HG03103 (cell line): ENCODE data around the gene PARK7.

ENCODE experiments used
- ATAC-seq: cut with Tn5 transposase; IDR thresholded peaks from one replicate; pipeline ENCODE4 v1.9.1; 2021; ENCODE audit warnings: low read depth; ENCODE audit not compliant: unreplicated experiment

Gene PARK7

DNA sequence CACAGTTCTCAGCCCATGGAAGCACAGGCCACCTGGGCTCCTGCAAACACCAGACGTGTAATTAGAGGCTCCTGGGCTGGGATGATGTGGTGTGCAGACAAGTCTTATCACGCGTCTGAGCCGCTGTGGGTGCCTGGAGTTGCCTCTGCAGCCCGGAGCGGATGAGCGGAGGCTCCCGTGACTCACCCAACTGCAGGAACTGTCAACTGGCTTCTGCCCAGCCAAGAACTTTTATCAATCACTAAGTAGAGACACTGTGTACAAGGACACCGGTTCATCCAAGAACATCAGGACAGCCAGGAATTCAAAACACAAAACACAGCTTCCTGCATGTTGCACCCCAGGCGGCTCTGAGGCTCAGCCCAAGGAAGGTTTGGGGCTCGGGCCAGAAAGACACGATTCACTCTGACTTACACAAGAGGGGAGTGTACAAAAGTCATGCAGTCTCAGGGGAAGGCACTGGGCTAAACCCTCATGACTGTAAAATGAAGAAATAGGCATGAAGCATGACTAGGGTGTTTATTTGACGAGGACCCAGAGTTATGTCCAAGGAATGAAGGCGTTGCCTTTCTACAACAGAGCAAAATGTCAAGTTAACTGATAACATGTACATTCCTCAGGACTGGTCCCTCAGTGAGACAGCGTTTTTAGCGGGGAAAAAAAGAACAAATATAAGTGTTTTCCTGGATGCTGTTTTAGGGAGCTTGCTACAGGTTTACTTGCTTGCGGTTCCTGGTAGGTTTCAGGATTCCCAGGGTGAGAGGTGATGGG is 43.5 kb downstream of the PARK7 start:
- ATAC-seq, result no peak

DNA sequence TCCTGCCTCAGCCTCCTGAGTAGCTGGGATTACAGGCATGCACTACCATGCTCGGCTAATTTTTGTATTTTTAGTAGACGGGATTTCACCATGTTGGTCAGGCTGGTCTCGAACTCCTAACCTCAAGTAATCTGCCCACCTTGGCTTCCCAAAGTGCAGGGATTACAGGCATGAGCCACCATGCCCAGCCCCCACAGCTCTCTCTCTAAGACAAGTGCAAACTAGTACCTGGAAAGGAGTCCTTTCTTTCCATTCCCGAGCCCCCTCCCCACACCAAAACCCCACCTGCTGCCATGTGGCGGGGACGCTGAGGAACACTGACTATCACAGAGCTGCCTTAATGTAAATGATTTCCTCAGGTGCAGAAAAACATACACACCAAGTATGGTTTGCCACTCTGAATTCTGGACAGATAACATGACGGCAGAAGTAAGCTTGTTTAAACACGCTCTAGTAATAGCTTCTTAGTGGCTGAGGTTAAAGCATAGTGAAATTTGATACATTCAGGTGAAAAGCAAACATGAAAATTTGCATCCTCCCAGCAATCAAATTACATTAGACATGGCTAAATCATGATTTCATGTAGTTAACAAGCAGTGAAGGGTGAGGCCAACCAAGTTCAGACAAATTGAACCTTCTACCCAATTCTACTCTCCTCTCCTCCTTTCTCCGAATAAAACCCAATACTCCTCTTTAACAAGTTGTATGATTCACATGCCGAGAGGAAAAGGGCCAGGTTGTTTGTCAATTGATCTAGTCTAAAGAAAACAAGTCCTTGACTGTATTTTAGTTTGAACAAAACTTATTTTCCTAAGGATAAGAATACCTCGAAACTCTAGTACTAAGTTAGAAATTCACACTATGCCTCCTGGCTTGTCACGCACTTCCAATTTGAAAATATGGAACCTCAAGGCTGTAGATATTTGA is 44.8 kb downstream of the PARK7 start:
- no peak for ATAC-seq

GRCh38 chr1:8009043-8010002 is 47.8 kb downstream of the PARK7 start:
- ATAC-seq, result no peak

DNA sequence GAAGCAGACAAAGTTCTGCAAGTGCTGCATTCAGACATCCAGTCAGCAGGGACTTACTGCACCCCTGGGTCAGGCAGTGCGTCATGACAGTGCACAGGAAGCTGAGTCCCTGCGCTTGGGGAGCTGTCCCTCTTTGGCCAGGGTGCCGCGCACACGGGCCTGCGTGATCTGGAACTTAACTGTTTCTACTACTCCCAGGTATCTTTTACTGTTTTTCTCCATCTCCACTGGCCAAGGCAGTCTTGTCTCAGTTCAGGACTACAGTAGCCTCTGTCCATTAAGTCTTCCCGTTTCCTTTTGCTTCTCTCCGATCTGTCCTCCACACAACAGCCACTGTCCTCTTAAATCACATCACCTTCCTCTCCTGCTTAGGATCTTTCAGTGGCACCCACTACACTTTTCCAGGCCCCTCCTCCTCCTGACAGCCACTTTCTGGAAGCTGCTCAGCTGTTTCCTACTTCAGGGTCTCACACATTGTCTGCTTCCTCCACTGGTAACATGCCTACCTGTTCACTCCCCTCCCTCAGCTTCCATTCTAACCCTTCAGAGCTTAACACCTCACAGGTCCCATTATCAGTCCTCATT is 48.7 kb downstream of the PARK7 start:
- ATAC-seq, result no peak

GRCh38 chr1:8011016-8011415 is 49.5 kb downstream of the PARK7 start:
- no peak for ATAC-seq

DNA sequence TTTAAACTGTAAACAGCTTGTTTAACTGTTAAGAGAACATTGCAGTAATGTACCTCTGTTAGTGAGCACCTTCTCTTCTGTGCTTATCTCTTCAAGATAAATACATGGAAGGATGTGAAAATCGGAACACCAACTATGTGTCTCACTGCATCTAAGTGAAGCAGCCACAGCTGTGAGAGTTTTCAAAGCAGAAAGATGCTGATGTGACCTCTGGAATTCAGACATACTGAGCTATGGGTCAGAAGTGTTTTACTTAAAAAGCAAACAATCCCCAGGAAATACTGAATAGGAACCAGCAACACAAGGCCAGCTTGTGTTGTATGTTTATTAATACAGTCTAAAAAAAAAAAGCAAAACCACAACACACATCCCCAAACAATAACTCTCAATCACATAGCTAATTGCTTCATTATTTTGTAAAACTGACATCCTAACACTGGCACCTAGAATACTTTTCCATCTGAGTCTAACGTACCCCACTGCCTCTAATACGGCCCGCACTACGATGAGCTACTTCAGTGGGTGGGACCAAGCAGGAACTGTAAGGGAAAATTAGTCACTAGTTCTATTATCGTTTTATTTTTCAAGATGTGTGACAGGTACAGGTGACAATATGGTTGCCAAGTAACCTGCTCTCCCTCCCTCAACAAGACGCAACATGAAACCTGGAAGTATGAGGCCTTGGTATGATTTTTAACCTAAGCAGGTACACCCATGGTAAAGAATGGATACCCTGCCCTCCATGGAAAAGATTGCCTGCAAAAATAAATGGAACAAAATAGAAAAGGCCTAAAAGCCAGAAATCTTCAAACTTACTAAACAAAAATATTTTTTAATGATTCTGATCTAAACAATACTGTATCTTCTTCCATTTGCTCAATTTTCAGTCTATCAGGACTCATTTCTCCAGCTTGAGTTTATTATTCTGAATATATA is 50.7 kb downstream of the PARK7 start:
- ATAC-seq, result no peak

- no peak for ATAC-seq
Observed at GRCh38 chr1:8012955-8013354, 51.4 kb downstream of the PARK7 start.

DNA sequence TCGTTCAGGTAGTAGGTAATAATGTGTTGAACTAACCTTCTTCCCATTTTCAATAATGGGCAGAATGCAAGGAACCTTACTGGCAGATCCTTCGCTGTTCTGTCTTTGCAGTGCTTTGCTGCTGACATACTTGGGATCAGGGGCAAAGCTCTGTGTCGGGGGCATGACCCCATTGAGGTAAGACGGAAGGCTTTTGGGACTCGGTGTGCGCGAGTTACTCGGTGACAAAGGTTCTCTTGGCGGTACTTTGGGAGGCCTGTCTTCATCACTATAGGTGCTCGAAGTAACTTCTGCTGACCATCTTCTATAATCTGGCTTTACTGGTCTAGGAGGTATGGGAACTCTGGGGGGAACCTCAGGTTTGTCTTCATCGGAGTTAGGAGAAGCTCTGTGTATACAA is 51.9 kb downstream of the PARK7 start:
- ATAC-seq, result no peak

DNA sequence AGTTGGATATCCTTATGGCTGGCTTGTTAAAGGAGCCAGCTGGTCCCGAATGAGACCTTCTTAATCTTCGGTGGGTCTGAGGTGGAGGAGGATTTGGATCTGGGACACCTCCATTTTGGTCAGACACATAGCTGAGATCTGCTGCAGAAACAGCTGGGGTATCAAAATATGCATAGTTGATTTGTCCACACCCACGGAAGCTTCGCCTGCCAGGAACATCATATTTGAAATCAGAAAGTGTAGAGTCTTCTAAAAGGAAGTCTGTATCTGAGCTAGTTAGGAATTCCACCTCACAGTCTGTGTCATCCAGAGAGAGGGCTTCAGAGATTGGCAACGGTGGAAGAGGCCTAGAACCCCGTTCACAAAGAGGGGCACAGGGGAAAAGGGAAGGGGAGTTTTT is 52.3 kb downstream of the PARK7 start:
- ATAC-seq, result no peak

- no peak for ATAC-seq
Observed at GRCh38 chr1:8014381-8014988, 53.0 kb downstream of the PARK7 start.

DNA sequence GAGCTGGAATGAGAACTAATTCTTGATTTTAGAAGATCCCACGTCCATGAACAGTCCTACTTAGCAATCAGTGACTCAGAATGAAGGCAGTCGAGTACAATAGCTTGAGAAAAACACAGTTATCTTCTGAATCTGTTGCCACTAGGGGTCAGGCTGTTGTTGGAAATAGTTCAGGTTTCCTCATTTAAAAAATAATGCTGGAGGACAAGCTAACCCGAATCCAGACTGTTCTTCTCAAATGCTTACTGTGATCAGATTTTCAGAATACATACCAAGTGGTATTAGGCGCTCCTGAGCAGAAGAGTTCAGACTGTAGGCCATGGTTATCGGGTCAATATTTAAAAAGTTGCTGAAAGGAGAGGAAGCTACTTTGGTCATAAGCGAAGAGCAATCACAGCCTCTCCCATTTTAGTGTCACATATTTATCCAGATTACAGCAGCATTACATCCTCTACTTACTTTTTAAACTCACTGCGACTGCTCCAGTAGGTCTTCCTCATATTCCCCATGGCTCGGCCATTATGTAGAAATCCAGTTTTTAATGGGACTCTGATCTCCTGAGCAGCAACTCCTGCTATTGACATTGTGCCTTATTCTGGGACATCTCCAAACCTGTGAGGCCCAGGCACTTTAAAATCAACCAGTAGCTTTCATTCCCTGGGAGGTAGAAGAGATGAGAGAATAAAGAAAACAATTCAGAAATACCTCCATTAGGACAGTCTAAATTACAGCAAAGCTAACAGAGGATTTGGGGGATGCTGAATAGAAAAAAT is 53.7 kb downstream of the PARK7 start:
- no peak for ATAC-seq

- no peak for ATAC-seq
Observed at GRCh38 chr1:8015809-8016165, 54.3 kb downstream of the PARK7 start.

DNA sequence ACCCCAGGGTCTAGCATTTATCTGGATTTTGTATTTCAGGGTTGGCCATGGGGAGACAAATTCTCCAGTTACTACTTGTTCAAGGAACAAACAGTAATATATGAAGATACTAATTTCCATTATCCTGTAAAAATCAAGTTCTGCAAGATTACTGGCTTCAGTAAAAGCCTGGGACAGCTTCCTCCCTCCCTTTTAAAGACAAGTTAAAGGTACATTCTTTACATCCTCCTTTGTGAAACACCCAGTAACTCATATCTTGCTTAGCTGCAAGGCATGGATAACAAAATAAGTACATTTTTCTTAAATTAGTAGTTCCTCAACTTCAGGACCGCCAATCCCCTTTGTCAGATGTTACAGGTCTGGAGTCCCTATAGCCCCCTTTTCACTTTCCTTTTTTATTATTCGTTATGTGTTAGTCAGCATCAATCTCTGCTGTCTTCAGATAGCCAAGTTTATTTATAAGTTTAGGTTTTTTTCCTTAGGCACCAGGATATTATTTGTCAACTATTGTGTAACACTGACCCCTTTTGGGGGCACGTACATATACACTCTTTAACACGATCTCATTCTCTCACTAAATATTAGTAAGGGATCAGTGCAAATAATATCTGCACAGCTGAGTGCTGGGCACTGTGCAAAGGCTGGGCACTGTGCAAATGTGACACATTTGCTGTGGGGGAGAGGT is 54.8 kb downstream of the PARK7 start:
- ATAC-seq, result no peak

GRCh38 chr1:8016895-8017241 is 55.4 kb downstream of the PARK7 start:
- ATAC-seq, result no peak

DNA sequence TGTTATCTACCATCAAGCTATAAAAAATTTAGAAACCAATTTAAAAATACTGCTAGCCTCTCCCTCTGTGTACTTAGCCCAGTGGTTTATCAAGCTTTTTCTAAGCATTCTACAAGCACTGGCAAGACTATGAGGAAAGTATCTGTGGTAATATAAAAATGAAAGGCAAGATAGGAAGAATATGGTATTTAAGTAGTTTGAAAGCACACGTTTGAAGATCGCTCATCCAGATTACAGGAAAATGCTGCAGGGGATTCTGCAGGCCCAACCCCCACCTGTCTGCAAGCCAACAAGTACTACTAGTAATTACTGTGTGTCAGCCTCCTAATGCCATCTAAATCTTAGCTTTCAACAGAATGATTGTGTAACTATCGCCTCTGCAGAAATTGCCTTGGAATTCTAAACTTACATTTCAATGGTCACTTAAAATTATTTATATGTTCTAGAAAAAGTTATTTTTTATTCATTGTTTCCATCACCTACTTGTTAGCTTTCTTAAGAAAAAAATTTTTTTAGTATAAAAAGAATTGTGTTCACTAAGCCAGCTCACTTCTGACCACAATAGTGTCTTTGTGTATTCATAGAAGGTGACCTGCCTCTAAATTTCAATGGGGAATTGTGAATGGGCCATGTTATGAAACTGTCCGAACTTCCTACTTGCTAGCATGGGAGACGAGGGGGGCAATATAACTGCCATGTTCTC is 56.1 kb downstream of the PARK7 start:
- ATAC-seq, result no peak

- no peak for ATAC-seq
Observed at GRCh38 chr1:8018492-8019228, 57.1 kb downstream of the PARK7 start.
